NCI-H748 (cell line): Measurements from ENCODE around the gene IMPACT.

Source experiments
- DNase-seq: peaks from one replicate; lab custom pipeline; 2025; ENCODE audit not compliant: unreplicated experiment; lab: John Stamatoyannopoulos, UW

IMPACT gene

GRCh38 chr18:24421831-24422230 is 4.6 kb upstream of the IMPACT start:
- DNase-seq: peak; percentile 52

- DNase-seq: no peak
These were observed 435 bp upstream of the IMPACT start for GRCh38 chr18:24426073-24426397.

- peak; percentile 38 for DNase-seq
These were observed 1.0 kb downstream of the IMPACT start for GRCh38 chr18:24427484-24427883.

- DNase-seq: no peak
These were observed 2.2 kb downstream of the IMPACT start for GRCh38 chr18:24428709-24429108.

- no peak for DNase-seq
These were observed 2.7 kb downstream of the IMPACT start for GRCh38 chr18:24429188-24429587.

GRCh38 chr18:24432618-24433017 is 6.1 kb downstream of the IMPACT start:
- DNase-seq: no peak

GRCh38 chr18:24436939-24437338 is 10.5 kb downstream of the IMPACT start:
- no peak for DNase-seq

GRCh38 chr18:24443870-24444269 is 17.4 kb downstream of the IMPACT start:
- DNase-seq: no peak

- no peak for DNase-seq
These were observed 20.0 kb downstream of the IMPACT start for GRCh38 chr18:24446453-24446852.

- DNase-seq: no peak
These were observed 20.6 kb downstream of the IMPACT start for GRCh38 chr18:24446953-24447538.

- no peak for DNase-seq
These were observed 21.5 kb downstream of the IMPACT start for GRCh38 chr18:24447961-24448360.

- no peak for DNase-seq
These were observed 30.1 kb downstream of the IMPACT start for GRCh38 chr18:24456549-24456948.

- DNase-seq: no peak
These were observed 33.3 kb downstream of the IMPACT start for GRCh38 chr18:24459772-24460171.

- DNase-seq: no peak
These were observed 33.9 kb downstream of the IMPACT start, which contains the start of gene HRH4 for GRCh38 chr18:24460388-24460787. TSS of gene HRH4 (plus strand) at chr18:24460637. CDS start at chr18:24460729, 92 bp downstream.

- no peak for DNase-seq
These were observed 35.5 kb downstream of the IMPACT start for GRCh38 chr18:24461996-24462395.

GRCh38 chr18:24462838-24463775 is 36.6 kb downstream of the IMPACT start:
- no peak for DNase-seq

GRCh38 chr18:24465486-24465885 is 39.0 kb downstream of the IMPACT start:
- no peak for DNase-seq

GRCh38 chr18:24466771-24467170 is 40.3 kb downstream of the IMPACT start:
- no peak for DNase-seq

GRCh38 chr18:24470022-24470618 is 43.6 kb downstream of the IMPACT start:
- no peak for DNase-seq

- DNase-seq: no peak
These were observed 44.3 kb downstream of the IMPACT start for GRCh38 chr18:24470805-24471204.

- DNase-seq: no peak
These were observed 46.1 kb downstream of the IMPACT start for GRCh38 chr18:24472591-24472990.

GRCh38 chr18:24474406-24474805 is 47.9 kb downstream of the IMPACT start:
- no peak for DNase-seq
